HEK293 (cell line): Measurements from ENCODE around the gene PCYT1A.
A peak's percentile ranks its signal among the peaks of the same experiment; 100 is the strongest.

ENCODE experiments used
- BCL11A ChIP-seq: fragments of 450-650 bp; formaldehyde crosslinking; IDR thresholded peaks from 2 replicates; pipeline ENCODE4 v1.5.1; 2016; ENCODE audit warnings: low read depth, missing biosample characterization, missing genetic modification characterization
- BCL6B ChIP-seq: fragments of 450-650 bp; formaldehyde crosslinking; IDR thresholded peaks from 2 replicates; pipeline ENCODE4 v1.5.1; 2017; ENCODE audit warnings: missing biosample characterization, missing genetic modification characterization
- ELK4 ChIP-seq: IDR thresholded peaks from 2 replicates; pipeline ENCODE4 v1.6.1; 2011; ENCODE audit warnings: mild to moderate bottlenecking, low read depth, low read length, borderline replicate concordance
- GLI4 ChIP-seq: fragments of 450-650 bp; formaldehyde crosslinking; IDR thresholded peaks from 2 replicates; pipeline ENCODE4 v1.5.1; 2016; ENCODE audit warnings: missing biosample characterization, missing genetic modification characterization
- IKZF3 ChIP-seq: fragments of 450-650 bp; IDR thresholded peaks from 2 replicates; pipeline ENCODE4 v1.5.0; 2018; ENCODE audit warnings: missing biosample characterization, mild to moderate bottlenecking, missing genetic modification characterization, moderate library complexity
- MZF1 ChIP-seq: fragments of 450-650 bp; formaldehyde crosslinking; IDR thresholded peaks from 2 replicates; pipeline ENCODE4 v1.5.1; 2017; ENCODE audit warnings: missing biosample characterization, missing genetic modification characterization, borderline replicate concordance
- OSR2 ChIP-seq: fragments of 450-650 bp; formaldehyde crosslinking; IDR thresholded peaks from 2 replicates; pipeline ENCODE4 v1.5.1; 2016; ENCODE audit warnings: missing biosample characterization, missing genetic modification characterization
- SCRT2 ChIP-seq: fragments of 450-650 bp; formaldehyde crosslinking; IDR thresholded peaks from 2 replicates; pipeline ENCODE4 v1.5.1; 2016; ENCODE audit warnings: missing biosample characterization, missing genetic modification characterization
- TSHZ1 ChIP-seq: fragments of 450-650 bp; formaldehyde crosslinking; IDR thresholded peaks from 2 replicates; pipeline ENCODE4 v1.5.1; 2016; ENCODE audit warnings: missing biosample characterization, missing genetic modification characterization, borderline replicate concordance
- ZNF10 ChIP-seq: fragments of 450-650 bp; formaldehyde crosslinking; IDR thresholded peaks from 2 replicates; pipeline ENCODE4 v1.5.1; 2017; ENCODE audit warnings: missing biosample characterization, missing genetic modification characterization
- ZNF138 ChIP-seq: fragments of 450-650 bp; formaldehyde crosslinking; IDR thresholded peaks from 2 replicates; pipeline ENCODE4 v1.5.1; 2016; ENCODE audit warnings: missing biosample characterization, missing genetic modification characterization, borderline replicate concordance
- ZNF157 ChIP-seq: fragments of 450-650 bp; formaldehyde crosslinking; IDR thresholded peaks from 2 replicates; pipeline ENCODE4 v1.5.1; 2016; ENCODE audit warnings: missing biosample characterization, missing genetic modification characterization
- ZNF169 ChIP-seq: fragments of 450-650 bp; formaldehyde crosslinking; IDR thresholded peaks from 2 replicates; pipeline ENCODE4 v1.5.1; 2016; ENCODE audit warnings: missing biosample characterization, missing genetic modification characterization
- ZNF18 ChIP-seq: fragments of 450-650 bp; formaldehyde crosslinking; IDR thresholded peaks from 2 replicates; pipeline ENCODE4 v1.5.1; 2016; ENCODE audit warnings: missing biosample characterization, missing genetic modification characterization
- ZNF2 ChIP-seq: fragments of 450-650 bp; formaldehyde crosslinking; IDR thresholded peaks from 2 replicates; pipeline ENCODE4 v1.5.1; 2016; ENCODE audit warnings: missing biosample characterization, missing genetic modification characterization
- ZNF221 ChIP-seq: fragments of 450-650 bp; formaldehyde crosslinking; IDR thresholded peaks from 2 replicates; pipeline ENCODE4 v1.5.1; 2017; ENCODE audit warnings: missing biosample characterization, missing genetic modification characterization, borderline replicate concordance
- ZNF335 ChIP-seq: fragments of 450-650 bp; formaldehyde crosslinking; conservative IDR thresholded peaks from 2 replicates; pipeline ENCODE4 v1.5.1; 2016; ENCODE audit warnings: missing biosample characterization, missing genetic modification characterization
- ZNF341 ChIP-seq: fragments of 450-650 bp; formaldehyde crosslinking; IDR thresholded peaks from 2 replicates; pipeline ENCODE4; 2016; ENCODE audit warnings: low read depth, missing biosample characterization, missing genetic modification characterization
- ZNF350 ChIP-seq: fragments of 450-650 bp; formaldehyde crosslinking; IDR thresholded peaks from 2 replicates; pipeline ENCODE4 v1.5.0; 2017; ENCODE audit warnings: missing biosample characterization, mild to moderate bottlenecking, missing genetic modification characterization
- ZNF404 ChIP-seq: fragments of 450-650 bp; formaldehyde crosslinking; IDR thresholded peaks from 2 replicates; pipeline ENCODE4 v1.5.1; 2017; ENCODE audit warnings: missing biosample characterization, missing genetic modification characterization
- ZNF433 ChIP-seq: fragments of 450-650 bp; formaldehyde crosslinking; IDR thresholded peaks from 2 replicates; pipeline ENCODE4 v1.5.1; 2016; ENCODE audit warnings: missing biosample characterization, missing genetic modification characterization, low read depth
- ZNF449 ChIP-seq: fragments of 450-650 bp; formaldehyde crosslinking; IDR thresholded peaks from 2 replicates; pipeline ENCODE4 v1.5.1; 2017; ENCODE audit warnings: missing biosample characterization, mild to moderate bottlenecking, missing genetic modification characterization, moderate library complexity
- ZNF473 ChIP-seq: fragments of 450-650 bp; formaldehyde crosslinking; IDR thresholded peaks from 2 replicates; pipeline ENCODE4 v1.5.1; 2017; ENCODE audit warnings: missing biosample characterization, missing genetic modification characterization
- ZNF514 ChIP-seq: fragments of 450-650 bp; formaldehyde crosslinking; IDR thresholded peaks from 2 replicates; pipeline ENCODE4 v1.5.1; 2016; ENCODE audit warnings: missing biosample characterization, missing genetic modification characterization
- ZNF544 ChIP-seq: fragments of 450-650 bp; formaldehyde crosslinking; IDR thresholded peaks from 2 replicates; pipeline ENCODE4 v1.5.0; 2017; ENCODE audit warnings: missing biosample characterization, missing genetic modification characterization
- ZNF610 ChIP-seq: fragments of 450-650 bp; formaldehyde crosslinking; IDR thresholded peaks from 2 replicates; pipeline ENCODE4 v1.5.1; 2016; ENCODE audit warnings: missing biosample characterization, missing genetic modification characterization, borderline replicate concordance
- ZNF621 ChIP-seq: fragments of 450-650 bp; formaldehyde crosslinking; IDR thresholded peaks from 2 replicates; pipeline ENCODE4 v1.5.1; 2017; ENCODE audit warnings: missing biosample characterization, missing genetic modification characterization
- ZNF629 ChIP-seq: fragments of 450-650 bp; formaldehyde crosslinking; IDR thresholded peaks from 2 replicates; pipeline ENCODE4 v1.5.1; 2017; ENCODE audit warnings: missing biosample characterization, missing genetic modification characterization
- ZNF677 ChIP-seq: fragments of 450-650 bp; IDR thresholded peaks from 2 replicates; pipeline ENCODE4 v1.5.0; 2018; ENCODE audit warnings: missing biosample characterization, mild to moderate bottlenecking, missing genetic modification characterization, moderate library complexity
- ZNF768 ChIP-seq: fragments of 450-650 bp; formaldehyde crosslinking; IDR thresholded peaks from 2 replicates; pipeline ENCODE4 v1.5.1; 2018; ENCODE audit warnings: missing biosample characterization, mild to moderate bottlenecking, missing genetic modification characterization
- ZNF791 ChIP-seq: fragments of 450-650 bp; formaldehyde crosslinking; IDR thresholded peaks from 2 replicates; pipeline ENCODE4 v1.5.1; 2016; ENCODE audit warnings: missing biosample characterization, missing genetic modification characterization
- ZSCAN16 ChIP-seq: fragments of 450-650 bp; formaldehyde crosslinking; IDR thresholded peaks from 2 replicates; pipeline ENCODE4 v1.5.1; 2016; ENCODE audit warnings: missing biosample characterization, missing genetic modification characterization

The PCYT1A gene

DNA sequence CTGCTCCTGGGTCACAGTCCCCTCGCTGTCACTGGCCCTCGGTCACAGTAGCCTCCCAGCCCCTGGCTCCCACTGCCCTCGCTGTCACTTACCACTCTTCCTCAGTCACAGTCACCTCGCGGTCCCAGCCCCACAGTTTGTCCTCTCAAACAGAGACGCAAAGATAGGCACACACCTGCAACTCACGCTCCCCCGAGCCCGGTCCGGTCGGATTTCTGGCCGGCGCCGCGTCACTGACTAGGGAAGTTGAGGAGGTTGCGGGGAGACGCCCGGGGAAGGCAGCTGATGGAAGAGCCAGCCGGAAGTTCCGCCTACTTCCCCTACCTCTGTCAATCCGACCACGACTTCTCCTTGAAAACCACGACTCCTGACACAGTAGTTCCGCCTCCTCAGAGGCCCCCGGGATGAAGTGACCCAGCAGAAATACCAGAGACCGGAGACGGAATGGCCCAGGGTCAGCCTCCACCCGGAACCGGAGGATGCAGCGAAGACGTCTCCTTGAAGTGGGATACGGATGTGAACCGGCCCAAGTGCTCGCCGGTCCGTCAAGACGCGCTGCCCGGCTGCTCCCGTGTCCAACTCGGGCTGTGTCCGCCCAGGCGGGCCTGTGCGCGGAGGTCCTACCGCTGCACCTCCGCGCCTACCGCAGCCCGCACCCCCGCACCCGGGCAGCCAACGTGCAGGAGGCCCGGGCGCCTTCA is at the start of gene PCYT1A (continued):
- TF ChIP-seq TSHZ1 (no peak), OSR2 (tag by site-specific recombination) (peak; percentile 84), ZNF544 (no peak), ZNF433 (tag by site-specific recombination) (no peak), ZNF629 (tag by site-specific recombination) (peak; percentile 79), ZNF514 (tag by site-specific recombination) (no peak), ZNF18 (tag by site-specific recombination) (peak; percentile 56; the same call in 1 of the 2 replicates), ZNF2 (tag by site-specific recombination) (peak; percentile 92), ZNF473 (tag by site-specific recombination) (no peak), ELK4 (no peak), ZNF341 (tag by site-specific recombination) (peak; percentile 100), ZNF157 (no peak), ZNF610 (tag by site-specific recombination) (peak; percentile 49; the same call in 1 of the 2 replicates), ZNF621 (tag by site-specific recombination) (no peak), ZNF169 (tag by site-specific recombination) (no peak), MZF1 (no peak), ZNF350 (tag by site-specific recombination) (no peak), ZNF677 (tag by site-specific recombination) (peak; percentile 54; the same call in 1 of the 2 replicates), ZSCAN16 (tag by site-specific recombination) (no peak), ZNF768 (no peak), GLI4 (tag by site-specific recombination) (peak; percentile 76; the same call in 1 of the 2 replicates), ZNF449 (tag by site-specific recombination) (0 out of 2 replicates have a peak, but pooled peaks have one; percentile 43), BCL6B (tag by site-specific recombination) (no peak), SCRT2 (tag by site-specific recombination) (peak; percentile 77), ZNF335 (tag by site-specific recombination) (peak; percentile 88), ZNF10 (tag by site-specific recombination) (no peak), ZNF138 (tag by site-specific recombination) (no peak), ZNF221 (tag by site-specific recombination) (no peak), IKZF3 (tag by site-specific recombination) (peak; percentile 91), BCL11A (tag by site-specific recombination) (no peak), ZNF404 (no peak), ZNF791 (no peak)
